ENCODE results near the gene NDC1.

DNA sequence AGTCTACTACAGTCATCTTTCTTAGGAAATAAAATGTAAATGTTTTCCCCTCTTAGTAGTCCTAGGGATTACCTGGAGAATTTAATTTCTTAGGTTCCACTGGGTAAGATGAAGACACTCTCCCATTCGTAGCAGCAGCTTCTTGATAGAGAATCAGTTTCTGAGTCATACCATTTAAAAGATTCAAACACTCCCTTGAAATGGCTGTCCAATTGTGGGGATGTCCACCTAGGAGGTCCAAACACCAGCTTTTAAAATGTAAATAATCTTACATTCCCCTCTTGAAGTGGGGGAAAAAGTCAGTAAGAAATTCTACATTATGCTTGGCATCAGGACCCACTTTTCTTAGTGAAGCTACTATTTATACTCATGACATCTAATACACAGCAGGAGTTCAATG lies 37.5 kb downstream of the NDC1 start:
- TF ChIP-seq, protein P1, sequence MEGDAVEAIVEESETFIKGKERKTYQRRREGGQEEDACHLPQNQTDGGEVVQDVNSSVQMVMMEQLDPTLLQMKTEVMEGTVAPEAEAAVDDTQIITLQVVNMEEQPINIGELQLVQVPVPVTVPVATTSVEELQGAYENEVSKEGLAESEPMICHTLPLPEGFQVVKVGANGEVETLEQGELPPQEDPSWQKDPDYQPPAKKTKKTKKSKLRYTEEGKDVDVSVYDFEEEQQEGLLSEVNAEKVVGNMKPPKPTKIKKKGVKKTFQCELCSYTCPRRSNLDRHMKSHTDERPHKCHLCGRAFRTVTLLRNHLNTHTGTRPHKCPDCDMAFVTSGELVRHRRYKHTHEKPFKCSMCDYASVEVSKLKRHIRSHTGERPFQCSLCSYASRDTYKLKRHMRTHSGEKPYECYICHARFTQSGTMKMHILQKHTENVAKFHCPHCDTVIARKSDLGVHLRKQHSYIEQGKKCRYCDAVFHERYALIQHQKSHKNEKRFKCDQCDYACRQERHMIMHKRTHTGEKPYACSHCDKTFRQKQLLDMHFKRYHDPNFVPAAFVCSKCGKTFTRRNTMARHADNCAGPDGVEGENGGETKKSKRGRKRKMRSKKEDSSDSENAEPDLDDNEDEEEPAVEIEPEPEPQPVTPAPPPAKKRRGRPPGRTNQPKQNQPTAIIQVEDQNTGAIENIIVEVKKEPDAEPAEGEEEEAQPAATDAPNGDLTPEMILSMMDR (IDR thresholded peaks at IDR 0.05 in 8 of 11, conservative IDR thresholded peaks at IDR 0.05 in 3 of 11), result no peak
- no peak for TF ChIP-seq POLR2AphosphoS5 (IDR thresholded peaks at IDR 0.05)

Measured in spleen (tissue), 7 donors.